H54 (cell line): ENCODE data around the gene ACADSB.
A peak's percentile ranks its signal among the peaks of the same experiment; 100 is the strongest.

Experiments
- DNase-seq: peaks from one replicate; pipeline ENCODE4 v3.0.0; 2011; ENCODE audit warnings: low spot score, mixed read lengths; ENCODE audit not compliant: insufficient read length
- FAIRE-seq: peaks from 3 replicates; lab custom pipeline; 2011; peaks lifted over from hg19 to GRCh38; lab: Jason Lieb, UNC
- POLR2A ChIP-seq: IDR thresholded peaks from 2 replicates; pipeline ENCODE4 v1.6.1; 2011; ENCODE audit warnings: low read depth, mild to moderate bottlenecking, low read length

ACADSB gene

GRCh38 chr10:122992031-122992585 is 16.7 kb upstream of the ACADSB start:
- no peak for FAIRE-seq
- no peak for DNase-seq
- no peak for TF ChIP-seq POLR2A

GRCh38 chr10:122993797-122994336 is 14.9 kb upstream of the ACADSB start:
- no peak for FAIRE-seq
- TF ChIP-seq POLR2A: no peak
- DNase-seq: no peak

- no peak for FAIRE-seq
- TF ChIP-seq POLR2A: no peak
- DNase-seq: no peak
These were observed 12.9 kb upstream of the ACADSB start for GRCh38 chr10:122995936-122996335.

GRCh38 chr10:122997864-122998263 is 10.9 kb upstream of the ACADSB start:
- DNase-seq (no peak), FAIRE-seq (no peak)
- no peak for TF ChIP-seq POLR2A

- TF ChIP-seq POLR2A: no peak
- FAIRE-seq (no peak), DNase-seq (no peak)
These were observed 10.4 kb upstream of the ACADSB start for GRCh38 chr10:122998360-122998917.

GRCh38 chr10:122998934-122999333 is 9.9 kb upstream of the ACADSB start:
- no peak for FAIRE-seq
- DNase-seq: no peak
- TF ChIP-seq POLR2A: no peak

- TF ChIP-seq POLR2A: no peak
- FAIRE-seq (no peak), DNase-seq (no peak)
These were observed 9.5 kb upstream of the ACADSB start for GRCh38 chr10:122999347-122999746.

GRCh38 chr10:123000155-123000554 is 8.7 kb upstream of the ACADSB start:
- FAIRE-seq (no peak), DNase-seq (no peak)
- TF ChIP-seq POLR2A: no peak

- DNase-seq: no peak
- no peak for TF ChIP-seq POLR2A
- no peak for FAIRE-seq
These were observed 7.4 kb upstream of the ACADSB start for GRCh38 chr10:123001370-123001769.

- FAIRE-seq (no peak), DNase-seq (no peak)
- no peak for TF ChIP-seq POLR2A
These were observed 4.5 kb upstream of the ACADSB start for GRCh38 chr10:123004298-123004697.

GRCh38 chr10:123007558-123008354 is 1.1 kb upstream of the ACADSB start:
- TF ChIP-seq POLR2A: no peak
- FAIRE-seq (no peak), DNase-seq (peak; percentile 14)

GRCh38 chr10:123009105-123009820 is 457 bp downstream of the ACADSB start:
- DNase-seq (no peak), FAIRE-seq (no peak)
- no peak for TF ChIP-seq POLR2A

GRCh38 chr10:123011987-123012386 is 3.2 kb downstream of the ACADSB start:
- no peak for TF ChIP-seq POLR2A
- FAIRE-seq: no peak
- DNase-seq: no peak

- FAIRE-seq: no peak
- TF ChIP-seq POLR2A: no peak
- no peak for DNase-seq
These were observed 4.9 kb downstream of the ACADSB start for GRCh38 chr10:123013456-123014419.
